Measurements from ENCODE around the gene STPG2.

DNA sequence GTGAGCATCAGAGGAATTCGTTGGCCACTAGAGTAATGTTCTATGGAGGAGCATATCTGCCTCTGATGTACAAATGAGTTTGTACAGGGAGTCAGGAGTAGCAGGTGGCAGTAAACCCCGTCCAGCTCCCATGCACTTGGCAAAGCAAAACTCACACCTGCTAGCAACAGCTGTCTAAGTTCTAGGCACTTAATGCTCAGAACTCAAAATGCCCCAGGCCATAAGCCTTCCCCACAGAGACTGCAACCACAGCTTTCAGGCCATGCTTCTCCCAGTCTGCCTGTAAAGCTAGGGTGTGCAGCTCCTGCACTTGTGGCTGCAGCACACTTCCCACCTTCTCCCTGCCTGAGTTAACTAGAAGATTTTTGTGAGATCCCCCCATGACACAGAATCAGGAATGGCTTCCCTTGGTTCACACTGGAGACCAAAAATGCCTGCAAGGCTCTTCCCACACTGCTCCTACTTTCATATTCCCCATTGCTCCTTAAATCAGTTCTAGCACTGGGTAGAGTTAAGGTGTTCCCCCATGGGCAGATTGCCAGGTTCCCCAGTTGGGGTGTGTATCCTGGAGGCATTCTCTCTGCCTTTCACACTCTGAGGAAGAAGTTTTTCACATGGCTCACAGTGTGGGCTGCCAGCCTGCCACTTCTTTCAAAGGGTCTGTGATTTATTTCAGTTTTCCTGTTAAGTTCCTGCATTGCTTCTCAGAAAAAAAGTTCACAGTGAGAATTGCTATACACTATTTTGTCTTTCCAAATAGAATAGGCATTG lies 189.9 kb downstream of the STPG2 start:
- TF ChIP-seq, protein P1, sequence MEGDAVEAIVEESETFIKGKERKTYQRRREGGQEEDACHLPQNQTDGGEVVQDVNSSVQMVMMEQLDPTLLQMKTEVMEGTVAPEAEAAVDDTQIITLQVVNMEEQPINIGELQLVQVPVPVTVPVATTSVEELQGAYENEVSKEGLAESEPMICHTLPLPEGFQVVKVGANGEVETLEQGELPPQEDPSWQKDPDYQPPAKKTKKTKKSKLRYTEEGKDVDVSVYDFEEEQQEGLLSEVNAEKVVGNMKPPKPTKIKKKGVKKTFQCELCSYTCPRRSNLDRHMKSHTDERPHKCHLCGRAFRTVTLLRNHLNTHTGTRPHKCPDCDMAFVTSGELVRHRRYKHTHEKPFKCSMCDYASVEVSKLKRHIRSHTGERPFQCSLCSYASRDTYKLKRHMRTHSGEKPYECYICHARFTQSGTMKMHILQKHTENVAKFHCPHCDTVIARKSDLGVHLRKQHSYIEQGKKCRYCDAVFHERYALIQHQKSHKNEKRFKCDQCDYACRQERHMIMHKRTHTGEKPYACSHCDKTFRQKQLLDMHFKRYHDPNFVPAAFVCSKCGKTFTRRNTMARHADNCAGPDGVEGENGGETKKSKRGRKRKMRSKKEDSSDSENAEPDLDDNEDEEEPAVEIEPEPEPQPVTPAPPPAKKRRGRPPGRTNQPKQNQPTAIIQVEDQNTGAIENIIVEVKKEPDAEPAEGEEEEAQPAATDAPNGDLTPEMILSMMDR (IDR thresholded peaks at IDR 0.05), result no peak
- TF ChIP-seq EP300 (IDR thresholded peaks at IDR 0.05), result no peak

Measured in ovary (tissue), 3 donors.